ENCODE measurements around the gene CHRNA3. TPM values are rescaled to one million over a fixed set of nuclear protein-coding genes. Genes with fewer than 3 reads are reported as not detected.

CHRNA3 gene
- total RNA-seq, 1 experiment from 2014 or later = 0.17 TPM

DNA sequence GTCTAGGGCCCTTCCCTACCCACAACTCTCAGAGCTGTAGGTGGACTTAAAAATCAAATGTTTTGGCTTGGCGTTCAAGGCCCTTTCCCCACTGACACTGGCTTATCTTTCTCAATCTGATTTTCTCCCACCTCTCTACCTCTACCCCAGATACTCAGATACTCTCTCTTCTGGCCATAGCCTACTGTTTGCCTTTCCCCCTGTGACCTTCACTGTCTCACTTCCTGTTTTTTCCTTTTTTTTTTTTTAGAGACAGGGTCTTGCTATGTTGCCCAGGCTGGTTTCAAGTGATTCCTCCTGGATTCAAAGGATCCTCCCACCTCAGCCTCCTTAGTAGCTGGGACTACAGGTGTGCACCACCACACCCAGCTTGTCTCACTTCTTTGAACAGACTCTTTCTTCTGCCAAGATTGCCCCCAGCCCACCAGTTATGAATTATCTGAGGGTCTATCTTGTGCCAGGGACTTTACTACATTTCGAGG is 15.6 kb upstream of the CHRNA3 start:
- no peak for DNase-seq (ENCODE audit: low read depth)

DNA sequence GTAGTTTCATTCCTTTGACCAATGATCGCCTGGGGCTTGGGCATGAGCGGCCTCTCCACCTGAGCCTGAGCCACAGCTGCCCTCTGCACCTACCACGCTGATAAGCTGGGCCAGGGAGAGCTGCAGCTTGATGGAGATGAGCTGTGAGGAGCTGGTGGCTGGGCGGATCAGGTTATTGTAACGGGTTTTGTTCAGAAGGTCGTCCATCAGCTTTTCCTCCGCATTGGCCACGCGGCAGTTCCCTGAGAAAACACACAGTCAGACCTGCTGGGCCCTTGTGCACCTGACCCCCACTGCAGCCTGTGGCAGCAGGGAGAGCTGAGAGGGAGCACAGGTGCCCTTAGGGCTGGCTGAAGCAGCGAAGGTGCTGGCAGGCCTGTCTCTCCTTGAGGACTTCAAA is 14.6 kb upstream of the CHRNA3 start:
- DNase-seq (ENCODE audit: low read depth) = no peak

DNA sequence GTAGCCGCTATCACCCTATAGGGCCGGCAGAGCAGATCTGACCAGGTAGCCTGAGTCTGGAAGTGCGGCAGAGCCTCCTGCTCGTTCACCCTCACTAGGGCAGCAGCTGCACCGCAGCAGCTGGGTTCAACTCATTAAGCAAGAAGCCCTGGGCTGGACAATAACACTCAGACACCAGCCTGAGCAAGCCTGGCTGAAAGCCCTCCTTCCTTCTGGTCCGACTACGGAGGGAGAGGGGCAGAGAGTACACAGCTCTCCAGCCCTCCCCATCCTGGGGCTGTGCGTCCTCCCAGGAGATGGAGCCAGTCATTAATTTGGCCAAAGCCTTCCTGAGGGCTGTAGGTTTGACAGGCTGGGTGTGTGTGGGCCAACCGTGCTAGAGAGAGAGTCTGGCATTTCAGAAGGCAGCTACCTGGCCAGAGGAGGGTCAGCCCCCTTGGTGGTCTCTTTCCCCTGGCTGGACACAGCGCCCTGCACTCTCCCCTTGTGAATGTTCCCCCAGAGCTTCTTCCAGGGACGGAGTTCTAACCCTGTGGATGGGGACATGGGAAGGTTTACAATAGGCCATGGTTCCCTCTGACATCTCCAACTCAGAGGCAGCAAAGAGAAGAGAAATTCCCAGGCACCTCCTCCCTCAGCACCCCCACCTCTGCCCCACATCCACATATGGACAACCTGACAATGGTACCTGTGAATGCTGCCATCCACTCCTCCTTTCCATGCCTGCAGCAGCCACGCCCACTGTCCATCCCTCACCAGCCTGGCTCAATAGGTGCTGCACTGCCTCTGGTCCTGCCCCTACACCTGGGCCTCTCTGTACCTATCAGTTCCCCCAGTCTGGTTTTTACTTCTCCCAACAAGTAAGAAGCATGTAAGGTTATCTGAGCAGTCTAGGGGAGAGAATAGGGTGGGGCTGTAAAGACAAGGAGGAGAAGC is 13.7 kb upstream of the CHRNA3 start:
- no peak for DNase-seq (ENCODE audit: low read depth)

DNA sequence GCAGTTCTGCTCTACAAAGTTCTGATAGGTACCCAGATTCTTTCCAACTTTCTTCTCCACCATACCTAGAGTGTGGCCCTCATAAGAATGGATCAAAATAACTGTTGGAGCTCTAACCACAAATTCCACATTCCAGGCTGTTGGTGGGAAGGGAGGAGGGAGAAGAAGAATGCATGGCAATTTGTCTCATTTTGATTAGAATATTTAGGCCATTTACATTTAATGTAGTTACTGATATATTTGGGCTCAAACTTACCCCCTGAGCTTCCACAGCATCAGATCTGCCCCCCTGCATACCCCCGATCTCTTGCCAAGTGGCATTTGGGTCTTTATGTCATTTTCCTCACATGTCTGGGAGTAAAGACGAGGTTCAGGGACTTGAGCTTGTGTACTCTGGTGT is 12.6 kb upstream of the CHRNA3 start:
- no peak for DNase-seq (ENCODE audit: low read depth)

DNA sequence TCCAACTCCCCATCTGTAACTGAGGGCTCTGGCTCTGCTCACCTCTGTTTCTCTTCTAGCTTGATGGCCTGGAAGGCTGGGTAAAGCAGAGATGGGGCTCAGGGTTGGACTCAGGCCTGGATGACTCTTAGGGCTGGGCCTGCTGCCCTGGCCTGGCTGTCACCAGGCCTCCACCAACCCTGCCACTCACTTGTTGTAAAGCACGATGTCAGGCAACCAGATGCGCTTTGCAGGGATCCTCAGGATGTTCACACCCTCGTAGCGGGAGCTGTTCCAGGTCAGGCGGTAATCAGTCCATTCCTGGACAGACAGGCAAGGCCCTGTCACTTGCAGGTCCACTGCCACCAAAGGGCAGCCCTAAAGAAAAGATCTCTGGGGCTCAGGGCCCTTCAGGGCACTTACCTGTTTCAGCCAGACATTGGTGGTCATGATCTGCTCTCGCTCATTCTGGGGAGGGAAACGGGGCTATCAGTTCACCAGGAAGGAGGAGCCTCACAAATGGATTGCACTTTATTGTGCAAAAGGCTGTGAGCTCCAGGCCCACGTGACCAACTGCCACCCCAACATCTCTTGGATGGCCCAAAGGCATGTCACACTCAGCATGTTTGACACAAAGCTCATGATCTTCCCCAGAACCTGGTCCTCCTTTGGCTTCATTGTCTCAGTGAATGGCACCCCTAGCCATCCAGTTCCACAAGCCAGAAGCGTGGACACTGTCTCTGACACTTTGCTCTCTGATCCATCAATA is 10.3 kb upstream of the CHRNA3 start:
- no peak for DNase-seq (ENCODE audit: low read depth)

DNA sequence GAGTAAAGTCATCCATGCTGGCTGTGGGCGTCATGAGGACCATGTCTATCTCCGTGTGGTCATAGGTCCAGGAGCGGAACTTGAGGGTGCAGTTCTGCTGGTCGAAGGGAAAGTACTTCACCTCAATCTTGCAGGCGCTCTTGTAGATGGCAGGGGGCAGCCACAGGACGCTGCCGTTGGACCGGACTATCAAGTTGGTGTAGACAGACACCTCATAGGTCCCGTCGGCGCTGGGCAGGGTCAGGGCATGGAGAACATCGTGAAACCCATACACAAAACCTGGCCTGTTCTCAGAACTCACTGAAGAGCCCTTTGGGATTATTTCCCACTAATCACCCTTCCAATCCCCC is 8.9 kb upstream of the CHRNA3 start:
- no peak for DNase-seq (ENCODE audit: low read depth)

DNA sequence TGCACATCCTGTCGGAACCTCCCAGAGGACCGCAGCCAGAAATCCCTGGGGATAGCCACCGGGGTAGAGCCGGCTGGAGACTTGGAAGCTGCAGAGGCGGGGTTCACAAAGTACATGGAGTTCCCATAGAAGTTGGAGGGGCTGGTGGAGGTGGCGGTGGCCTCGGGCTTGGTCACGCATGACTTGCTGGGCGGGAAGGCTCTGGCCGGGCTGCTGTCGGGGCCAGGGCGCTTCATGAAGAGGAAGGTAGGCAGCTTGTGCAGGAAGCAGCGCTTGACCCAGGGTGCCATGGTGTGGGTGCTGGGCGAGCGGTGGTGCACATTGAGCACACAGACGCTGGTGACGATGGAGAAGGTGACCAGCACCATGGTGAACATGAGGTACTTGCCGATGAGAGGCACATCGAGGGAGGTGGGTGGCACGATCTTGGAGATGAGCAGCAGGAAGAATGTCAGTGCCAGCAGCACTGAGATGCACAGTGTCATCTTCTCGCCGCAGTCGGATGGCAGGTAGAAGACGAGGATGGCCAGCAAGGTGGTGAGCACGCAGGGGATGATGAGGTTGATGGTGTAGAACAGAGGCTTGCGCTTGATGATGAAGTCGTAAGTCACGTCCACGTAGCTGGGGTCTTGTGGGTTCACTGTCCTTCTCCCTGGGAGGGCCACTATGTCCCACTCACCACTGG is 8.4 kb upstream of the CHRNA3 start:
- no peak for DNase-seq (ENCODE audit: low read depth)

DNA sequence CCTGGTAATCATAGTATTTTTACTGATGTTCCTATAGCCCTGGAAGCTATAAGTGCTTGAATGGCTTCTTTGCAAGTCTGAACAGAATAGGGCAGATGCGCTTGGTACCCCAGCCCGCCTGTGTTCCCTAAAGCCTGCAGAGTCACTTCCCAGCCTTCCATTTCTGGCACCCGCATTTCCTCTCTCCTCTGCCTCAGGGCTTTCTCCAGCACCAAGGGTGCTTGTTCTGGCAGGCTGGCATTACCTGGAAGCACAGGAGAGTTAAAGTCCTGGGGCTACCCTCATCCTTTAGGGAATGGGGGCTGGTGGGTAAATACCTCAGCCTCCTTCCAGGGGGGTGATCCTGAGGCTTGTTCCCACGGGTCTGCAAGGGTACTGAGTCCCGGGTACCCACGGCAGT is 7.4 kb upstream of the CHRNA3 start:
- DNase-seq (ENCODE audit: low read depth) = no peak

DNA sequence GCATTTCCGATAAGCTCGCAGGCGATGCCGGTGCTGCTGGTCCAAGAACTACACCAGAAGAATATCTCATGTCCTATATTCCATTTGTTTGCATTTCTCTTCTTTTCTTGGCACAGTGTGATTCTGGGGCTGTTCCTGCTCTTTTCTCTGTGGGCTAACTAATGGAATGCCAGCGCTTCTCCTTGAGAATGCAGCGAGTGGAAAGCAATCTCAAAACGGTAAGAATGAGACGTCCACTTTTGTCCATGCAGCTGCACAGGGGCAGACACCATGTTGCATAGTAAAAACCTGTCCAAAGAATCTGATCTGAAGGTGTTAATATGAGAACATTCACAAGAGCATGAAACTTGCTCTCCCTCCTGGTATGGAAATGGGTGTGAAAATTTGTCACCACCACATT is 6.6 kb upstream of the CHRNA3 start:
- no peak for DNase-seq (ENCODE audit: low read depth)

DNA sequence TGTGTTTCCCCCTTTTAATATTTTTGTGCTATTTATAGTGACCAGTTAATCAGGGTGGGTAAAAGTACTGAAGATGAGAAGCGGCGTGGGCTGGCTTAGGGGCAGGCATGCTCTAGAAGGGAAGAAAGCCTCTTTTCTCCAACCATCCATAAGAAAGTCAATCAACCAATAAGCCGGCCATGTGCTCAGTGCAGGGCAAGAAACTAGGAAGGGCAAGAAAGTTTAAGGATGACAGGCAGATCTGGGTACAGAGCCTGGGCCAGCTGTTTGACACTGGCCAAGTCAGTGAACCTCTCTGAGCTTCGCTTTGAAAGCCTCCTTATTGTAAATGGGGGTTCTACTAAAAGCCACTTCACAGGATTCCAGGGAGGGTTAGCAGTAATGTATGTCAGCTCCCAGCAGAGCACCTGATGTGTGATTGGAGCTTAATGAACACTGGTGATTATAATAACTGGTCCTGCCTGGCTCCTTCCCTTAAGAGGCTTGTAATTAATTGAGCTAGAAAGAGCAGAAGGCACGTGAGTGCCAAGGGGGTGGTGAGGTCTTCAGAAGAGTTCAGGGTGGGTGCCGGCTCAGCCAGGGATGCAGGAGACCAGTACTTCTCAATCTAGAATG is 5.7 kb upstream of the CHRNA3 start:
- DNase-seq (ENCODE audit: low read depth) = no peak

DNA sequence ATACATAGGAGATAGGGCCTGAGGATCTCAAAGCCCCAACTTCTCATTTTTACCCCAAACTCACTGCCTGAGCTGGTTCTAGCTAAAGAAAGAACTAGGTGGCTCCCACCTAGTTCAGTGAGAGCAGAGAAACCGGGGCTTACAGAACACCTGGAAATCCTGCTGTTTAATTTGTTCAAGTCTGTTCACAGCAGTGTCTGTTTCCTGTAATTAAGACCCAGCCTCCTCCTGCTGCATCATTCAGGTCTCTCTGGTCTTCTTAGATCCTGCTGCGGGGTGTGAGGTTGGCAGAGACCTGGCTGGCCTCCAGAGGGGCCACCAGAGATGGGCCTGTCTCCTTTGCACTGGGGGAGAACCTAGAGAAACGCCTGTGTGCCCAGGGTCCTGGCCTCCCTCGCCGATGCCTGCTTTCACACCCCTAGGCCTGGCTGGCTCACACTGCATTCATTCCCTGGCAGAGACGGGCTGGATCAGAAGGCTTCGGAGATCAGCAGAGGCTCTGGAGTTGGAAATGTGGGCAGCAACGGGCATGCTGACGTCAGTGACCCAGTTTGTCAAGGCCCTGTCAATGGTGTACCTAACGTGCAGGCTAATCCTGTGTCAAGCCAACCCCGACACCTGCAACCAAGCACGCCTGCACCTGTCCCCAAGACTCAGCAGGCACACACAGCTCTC is 4.9 kb upstream of the CHRNA3 start:
- DNase-seq (ENCODE audit: low read depth) = no peak

DNA sequence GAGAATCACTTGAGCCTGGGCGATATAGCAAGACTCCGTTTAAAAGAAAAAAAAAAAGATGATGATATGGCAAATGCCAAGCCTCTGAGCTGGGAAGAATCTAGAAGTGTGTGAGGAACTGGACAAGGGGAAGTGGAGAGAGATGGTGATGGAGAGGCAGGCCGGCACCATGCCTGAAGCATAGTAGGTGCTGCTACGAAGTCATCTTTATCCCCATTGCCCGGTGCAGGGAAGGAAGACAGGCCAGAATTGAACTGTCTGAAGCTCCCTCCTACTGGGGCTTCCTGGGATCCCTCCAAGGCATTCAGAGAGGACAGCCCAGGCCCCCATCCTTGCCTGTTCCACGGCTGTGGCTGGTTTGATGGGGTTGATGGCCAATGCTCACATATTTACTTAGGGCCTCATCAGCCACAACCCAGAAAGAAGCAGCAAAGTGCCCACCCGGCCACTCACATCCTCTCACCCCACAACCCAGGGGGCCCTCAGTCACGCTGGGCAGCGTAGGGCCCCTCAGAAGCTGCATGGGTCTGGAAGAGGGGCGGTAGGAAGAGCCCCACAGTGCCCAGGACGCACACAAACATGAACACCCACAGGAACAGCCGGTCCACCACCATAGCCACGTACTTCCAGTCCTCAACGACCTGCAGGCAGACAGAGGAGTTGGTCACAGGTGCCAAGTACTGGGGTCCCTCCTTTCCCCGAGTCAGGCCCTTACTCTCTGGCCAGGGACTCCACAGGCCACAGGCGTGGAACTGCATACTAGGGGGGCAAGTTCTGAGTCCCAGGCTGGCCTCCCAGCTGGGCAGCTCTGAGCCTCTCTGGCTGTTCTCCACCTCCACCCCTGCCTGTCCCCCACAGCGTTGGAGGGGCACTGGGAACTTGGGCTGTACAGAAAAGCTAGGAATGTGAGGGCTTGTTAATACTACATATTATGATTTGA is 4.1 kb upstream of the CHRNA3 start:
- no peak for DNase-seq (ENCODE audit: low read depth)

DNA sequence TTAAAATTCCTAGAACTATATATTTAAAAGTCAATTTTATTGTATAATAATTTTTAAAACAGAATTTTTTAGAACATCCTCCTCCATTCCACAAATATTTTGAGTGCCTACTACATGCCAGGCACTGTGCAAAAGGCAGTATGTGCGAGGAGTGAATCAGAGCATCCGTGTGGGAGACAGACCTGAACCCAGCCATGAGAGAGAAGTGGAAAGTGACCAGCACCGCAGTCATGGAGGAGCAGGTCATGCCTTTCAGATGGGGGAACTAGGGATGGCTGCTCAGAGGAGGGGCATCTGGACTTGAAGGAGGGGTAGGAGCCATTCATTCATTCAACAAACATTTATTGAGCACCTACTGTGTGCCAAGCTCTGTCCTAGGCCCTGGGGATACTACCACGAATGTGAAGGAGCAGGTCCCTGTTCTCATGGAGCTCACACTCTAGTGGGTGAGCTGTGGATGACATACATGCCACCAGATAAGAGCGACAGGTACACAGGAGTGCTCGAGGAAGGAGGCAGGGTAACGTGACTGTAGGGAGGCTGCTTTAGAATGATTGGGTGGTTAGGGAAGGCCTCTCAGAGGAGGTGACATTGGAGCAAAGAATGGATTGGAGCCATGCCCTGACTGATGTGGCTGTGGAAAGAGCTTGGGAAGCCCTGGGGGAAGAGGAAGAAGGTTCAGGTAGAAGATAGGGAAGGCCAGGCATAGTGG is 3.1 kb upstream of the CHRNA3 start:
- DNase-seq (ENCODE audit: low read depth) = no peak

DNA sequence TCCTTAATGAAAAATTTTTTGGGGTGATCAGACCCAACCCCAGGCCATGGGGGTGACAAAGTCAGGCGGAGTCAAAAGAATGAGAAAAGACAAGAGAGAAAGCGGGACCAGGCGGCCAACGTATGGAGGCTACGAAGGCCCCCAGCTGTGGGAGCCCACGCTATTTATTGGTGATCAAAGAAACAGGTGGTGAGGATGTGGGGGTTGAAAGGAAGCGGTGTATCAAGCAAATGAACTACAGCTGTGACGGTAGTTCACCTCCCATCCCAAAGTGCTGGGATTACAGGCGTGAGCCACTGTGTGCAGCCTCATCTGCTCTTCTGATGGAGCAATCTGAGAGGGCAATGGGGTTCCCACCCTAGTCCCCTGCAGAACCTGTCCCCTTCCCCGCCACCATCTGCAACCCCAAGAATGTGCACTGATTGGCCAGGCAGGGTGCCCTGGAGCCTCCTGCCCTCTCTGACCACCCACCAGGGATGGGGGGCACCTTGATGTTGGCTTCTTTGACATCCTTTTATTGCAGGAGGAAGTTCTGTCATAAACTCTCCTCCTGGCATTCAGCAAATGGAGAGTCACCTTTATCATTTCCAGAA is 1.1 kb upstream of the CHRNA3 start:
- no peak for DNase-seq (ENCODE audit: low read depth)

DNA sequence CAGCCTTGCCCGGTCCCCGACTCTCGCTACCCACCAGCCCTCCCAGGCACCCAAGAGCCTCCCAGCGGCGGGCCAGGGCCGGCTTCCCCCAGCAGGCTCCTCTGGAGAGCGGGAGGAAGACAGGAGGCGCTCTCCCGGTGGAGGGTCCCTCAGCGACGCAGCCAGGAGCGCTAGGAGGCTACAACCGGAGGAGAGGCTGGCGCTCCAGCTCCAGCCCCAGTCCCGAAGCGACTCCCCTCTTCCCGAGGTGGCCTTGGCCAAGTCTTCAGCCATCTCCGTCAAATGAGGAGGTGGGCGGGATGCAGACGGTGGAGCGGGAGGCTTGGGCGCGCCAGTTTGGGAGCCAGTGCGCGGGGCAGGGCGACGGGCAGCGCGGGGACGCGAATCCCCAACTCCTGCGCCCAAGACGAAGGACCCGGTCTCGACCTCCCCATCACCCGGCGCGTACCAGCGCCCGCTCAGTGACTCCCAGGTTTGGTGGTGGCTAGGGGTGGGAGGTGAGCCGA is 722 bp downstream of the CHRNA3 start:
- DNase-seq (ENCODE audit: low read depth) = peak; percentile 41

DNA sequence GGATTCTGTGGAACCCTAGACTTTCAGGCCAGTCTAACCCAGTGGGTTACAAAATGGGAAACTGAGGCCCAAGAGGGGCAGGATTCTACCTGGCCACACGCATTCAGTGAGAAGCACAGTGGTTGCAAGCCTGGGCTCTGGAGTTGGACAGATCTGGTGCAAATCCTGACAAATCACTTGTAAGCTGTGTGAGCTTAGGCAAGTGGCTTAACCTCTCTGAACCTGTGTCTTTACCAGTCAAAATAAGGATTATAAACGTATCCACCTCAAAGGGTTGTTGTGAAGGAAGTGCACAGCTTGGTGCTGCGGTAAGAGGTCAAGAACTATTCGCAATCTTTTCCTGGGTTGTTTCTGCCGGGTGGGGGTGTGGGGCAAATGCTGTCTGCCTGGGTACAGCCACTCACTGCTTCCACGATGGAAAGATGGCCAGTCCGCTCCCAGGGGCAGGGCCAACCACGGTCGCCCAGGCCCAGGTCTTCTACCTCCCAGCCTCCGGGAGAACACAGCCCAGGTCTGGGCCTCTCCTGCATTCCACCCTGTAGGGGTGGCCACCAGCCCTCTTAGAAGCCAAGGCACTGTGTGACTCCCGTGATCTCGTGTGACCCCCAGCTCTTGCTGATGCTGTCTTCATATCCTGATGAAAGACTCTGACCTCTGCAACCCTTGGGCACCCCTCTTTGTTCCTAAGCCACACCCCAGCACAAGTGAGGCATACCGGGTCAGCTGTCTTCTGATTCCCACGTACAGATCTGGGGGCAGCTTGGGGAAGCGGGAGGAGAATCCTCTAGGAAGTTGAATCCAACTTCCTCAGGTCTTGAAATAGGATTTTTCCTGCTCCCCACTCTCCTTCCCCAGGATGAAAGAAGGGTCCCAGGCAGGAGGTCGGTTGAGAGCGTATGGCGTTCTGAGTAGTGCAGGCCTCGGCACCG is 1.5 kb downstream of the CHRNA3 start:
- DNase-seq (ENCODE audit: low read depth) = no peak

DNA sequence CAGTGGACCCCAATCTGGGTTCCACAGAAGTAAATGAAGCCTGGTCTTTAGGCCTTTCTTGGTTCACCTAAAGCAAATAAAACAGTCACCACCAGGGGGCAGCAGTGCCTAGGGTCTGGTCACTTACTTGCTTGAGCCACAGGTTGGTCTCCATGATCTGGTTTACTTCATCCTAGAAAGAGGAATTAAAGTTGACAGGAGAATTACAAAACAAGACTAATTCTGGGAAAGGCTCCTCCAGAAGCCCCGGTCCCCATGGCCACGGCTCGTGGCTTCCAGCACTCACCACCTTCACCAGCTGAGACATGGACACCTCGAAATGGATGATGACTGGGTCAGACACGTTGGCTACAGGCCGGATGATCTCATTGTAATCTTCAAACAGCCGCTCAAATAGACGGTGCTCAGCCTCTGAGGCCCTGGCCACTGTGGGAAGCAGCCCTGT is 2.3 kb downstream of the CHRNA3 start:
- DNase-seq (ENCODE audit: low read depth) = peak; percentile 77

DNA sequence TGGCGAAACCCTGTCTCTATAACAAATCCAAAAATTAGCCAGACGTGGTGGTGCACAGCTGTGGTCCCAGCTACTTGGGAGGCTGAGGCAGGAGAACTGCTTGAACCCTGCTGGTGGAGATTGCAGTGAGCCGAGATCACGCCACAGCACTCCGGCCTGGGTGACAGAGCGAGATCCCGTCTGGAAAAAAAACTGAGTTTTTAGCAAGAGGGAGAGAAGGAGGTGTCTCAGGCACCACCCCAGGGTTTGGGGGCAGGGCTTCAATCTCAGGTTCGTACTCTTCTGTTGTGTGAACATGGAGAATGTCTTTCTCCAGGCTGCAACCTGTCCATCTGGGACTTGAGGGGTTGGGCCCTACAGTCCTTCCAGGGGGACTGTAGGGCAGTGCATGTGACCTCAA is 2.7 kb downstream of the CHRNA3 start:
- DNase-seq (ENCODE audit: low read depth) = no peak
